Measurements from ENCODE around the gene KPNA6. TPM values are rescaled to one million over a fixed set of nuclear protein-coding genes. Genes with fewer than 3 reads are reported as not detected.

The KPNA6 gene
- total and polyA plus RNA-seq, 9 of the 15 experiments (the other 6 are each of a cell fraction or from before 2014, with no cell fraction given): 20.1 to 54.6 (median 32.2) TPM

DNA sequence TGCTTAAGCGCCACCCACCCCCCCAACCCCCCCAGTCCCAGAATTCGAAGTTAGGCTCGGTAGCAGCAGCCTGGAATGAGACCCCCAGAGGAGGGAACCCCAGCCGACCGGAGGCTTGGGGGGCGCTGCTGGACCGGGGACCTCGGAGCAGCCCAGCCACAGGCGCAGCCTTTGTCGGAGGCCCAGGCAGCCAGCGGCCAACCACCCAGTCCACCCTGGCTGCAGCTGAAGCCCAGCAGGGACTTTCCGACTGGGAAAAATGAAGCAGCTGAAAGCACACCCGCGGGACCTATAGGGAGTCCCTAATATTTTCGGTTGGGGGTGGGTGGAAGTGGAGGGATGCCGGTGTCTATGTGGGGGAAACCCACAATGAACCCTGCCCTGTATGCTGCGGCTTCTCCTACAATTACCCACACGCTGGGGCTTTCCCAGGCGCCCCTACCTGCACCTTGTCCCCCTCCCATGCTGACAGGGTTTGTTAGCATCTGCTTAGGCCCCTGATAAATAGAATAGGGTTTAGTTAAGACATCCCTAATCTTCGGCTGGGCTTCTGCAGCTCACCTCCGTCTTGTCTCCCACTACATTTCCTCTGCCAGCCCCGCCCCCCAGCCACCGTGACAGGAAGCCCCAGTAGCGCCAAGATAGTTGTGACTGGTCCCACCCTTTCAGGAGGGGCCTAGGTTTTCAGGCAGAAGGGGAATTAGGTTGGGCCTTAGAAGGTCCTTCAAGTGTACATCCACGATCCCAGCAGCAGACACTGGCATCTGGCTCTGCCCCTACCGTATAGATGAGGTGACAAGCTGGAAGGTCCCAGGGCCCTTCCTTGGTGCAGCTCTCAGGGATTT, 93.4 kb downstream of the KPNA6 start (continued):
- TF ChIP-seq, protein P1, sequence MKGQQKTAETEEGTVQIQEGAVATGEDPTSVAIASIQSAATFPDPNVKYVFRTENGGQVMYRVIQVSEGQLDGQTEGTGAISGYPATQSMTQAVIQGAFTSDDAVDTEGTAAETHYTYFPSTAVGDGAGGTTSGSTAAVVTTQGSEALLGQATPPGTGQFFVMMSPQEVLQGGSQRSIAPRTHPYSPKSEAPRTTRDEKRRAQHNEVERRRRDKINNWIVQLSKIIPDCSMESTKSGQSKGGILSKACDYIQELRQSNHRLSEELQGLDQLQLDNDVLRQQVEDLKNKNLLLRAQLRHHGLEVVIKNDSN (CRISPR knock-in tag; IDR thresholded peaks at IDR 0.05): no peak
- TF ChIP-seq ZNF584 (CRISPR knock-in tag; IDR thresholded peaks at IDR 0.05; ENCODE audit: low read depth) (no peak), MTA2 (IDR thresholded peaks at IDR 0.05; ENCODE audit: low read depth) (no peak), ZNF274 (IDR thresholded peaks at IDR 0.05; ENCODE audit: borderline replicate concordance, low read depth, low read length) (no peak), MAFK (IDR thresholded peaks at IDR 0.05; ENCODE audit: low read length) (no peak), JUNB (CRISPR knock-in tag; conservative IDR thresholded peaks at IDR 0.05) (no peak), RBM17 (IDR thresholded peaks at IDR 0.05; ENCODE audit: borderline replicate concordance, low read depth, low read length) (no peak), ARID1B (IDR thresholded peaks at IDR 0.05) (peak; percentile 16; the same call in 1 of the 2 replicates), HDAC6 (IDR thresholded peaks at IDR 0.05; ENCODE audit: low read depth, low read length) (no peak), PML (IDR thresholded peaks at IDR 0.05; ENCODE audit: low read length) (peak; percentile 31; the same call in 1 of the 2 replicates), MYC (IDR thresholded peaks at IDR 0.05; ENCODE audit: low read depth, low read length) (peak; percentile 11; the same call in 1 of the 2 replicates), MYC (CRISPR knock-in tag; IDR thresholded peaks at IDR 0.05; ENCODE audit: borderline replicate concordance, low read depth) (no peak)
- TF ChIP-seq, protein P2, sequence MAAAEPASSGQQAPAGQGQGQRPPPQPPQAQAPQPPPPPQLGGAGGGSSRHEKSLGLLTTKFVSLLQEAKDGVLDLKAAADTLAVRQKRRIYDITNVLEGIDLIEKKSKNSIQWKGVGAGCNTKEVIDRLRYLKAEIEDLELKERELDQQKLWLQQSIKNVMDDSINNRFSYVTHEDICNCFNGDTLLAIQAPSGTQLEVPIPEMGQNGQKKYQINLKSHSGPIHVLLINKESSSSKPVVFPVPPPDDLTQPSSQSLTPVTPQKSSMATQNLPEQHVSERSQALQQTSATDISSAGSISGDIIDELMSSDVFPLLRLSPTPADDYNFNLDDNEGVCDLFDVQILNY (CRISPR knock-in tag; IDR thresholded peaks at IDR 0.05): no peak
- TF ChIP-seq, protein P3, sequence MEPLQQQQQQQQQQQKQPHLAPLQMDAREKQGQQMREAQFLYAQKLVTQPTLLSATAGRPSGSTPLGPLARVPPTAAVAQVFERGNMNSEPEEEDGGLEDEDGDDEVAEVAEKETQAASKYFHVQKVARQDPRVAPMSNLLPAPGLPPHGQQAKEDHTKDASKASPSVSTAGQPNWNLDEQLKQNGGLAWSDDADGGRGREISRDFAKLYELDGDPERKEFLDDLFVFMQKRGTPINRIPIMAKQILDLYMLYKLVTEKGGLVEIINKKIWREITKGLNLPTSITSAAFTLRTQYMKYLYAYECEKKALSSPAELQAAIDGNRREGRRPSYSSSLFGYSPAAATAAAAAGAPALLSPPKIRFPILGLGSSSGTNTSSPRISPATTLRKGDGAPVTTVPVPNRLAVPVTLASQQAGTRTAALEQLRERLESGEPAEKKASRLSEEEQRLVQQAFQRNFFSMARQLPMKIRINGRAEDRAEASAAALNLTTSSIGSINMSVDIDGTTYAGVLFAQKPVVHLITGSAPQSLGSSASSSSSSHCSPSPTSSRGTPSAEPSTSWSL (CRISPR knock-in tag; IDR thresholded peaks at IDR 0.05; ENCODE audit: borderline replicate concordance): 0 out of 2 replicates have a peak, but pooled peaks have one; percentile 26
- TF ChIP-seq, protein P4, sequence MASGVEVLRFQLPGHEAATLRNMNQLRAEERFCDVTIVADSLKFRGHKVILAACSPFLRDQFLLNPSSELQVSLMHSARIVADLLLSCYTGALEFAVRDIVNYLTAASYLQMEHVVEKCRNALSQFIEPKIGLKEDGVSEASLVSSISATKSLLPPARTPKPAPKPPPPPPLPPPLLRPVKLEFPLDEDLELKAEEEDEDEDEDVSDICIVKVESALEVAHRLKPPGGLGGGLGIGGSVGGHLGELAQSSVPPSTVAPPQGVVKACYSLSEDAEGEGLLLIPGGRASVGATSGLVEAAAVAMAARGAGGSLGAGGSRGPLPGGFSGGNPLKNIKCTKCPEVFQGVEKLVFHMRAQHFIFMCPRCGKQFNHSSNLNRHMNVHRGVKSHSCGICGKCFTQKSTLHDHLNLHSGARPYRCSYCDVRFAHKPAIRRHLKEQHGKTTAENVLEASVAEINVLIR (CRISPR knock-in tag; IDR thresholded peaks at IDR 0.05): no peak
- TF ChIP-seq, protein P5, sequence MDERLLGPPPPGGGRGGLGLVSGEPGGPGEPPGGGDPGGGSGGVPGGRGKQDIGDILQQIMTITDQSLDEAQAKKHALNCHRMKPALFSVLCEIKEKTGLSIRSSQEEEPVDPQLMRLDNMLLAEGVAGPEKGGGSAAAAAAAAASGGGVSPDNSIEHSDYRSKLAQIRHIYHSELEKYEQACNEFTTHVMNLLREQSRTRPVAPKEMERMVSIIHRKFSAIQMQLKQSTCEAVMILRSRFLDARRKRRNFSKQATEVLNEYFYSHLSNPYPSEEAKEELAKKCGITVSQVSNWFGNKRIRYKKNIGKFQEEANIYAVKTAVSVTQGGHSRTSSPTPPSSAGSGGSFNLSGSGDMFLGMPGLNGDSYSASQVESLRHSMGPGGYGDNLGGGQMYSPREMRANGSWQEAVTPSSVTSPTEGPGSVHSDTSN (CRISPR knock-in tag; IDR thresholded peaks at IDR 0.05; ENCODE audit: low read depth): no peak
- TF ChIP-seq, protein P5 (tag; conservative IDR thresholded peaks at IDR 0.05; ENCODE audit: low read depth): no peak
- TF ChIP-seq, protein P6, sequence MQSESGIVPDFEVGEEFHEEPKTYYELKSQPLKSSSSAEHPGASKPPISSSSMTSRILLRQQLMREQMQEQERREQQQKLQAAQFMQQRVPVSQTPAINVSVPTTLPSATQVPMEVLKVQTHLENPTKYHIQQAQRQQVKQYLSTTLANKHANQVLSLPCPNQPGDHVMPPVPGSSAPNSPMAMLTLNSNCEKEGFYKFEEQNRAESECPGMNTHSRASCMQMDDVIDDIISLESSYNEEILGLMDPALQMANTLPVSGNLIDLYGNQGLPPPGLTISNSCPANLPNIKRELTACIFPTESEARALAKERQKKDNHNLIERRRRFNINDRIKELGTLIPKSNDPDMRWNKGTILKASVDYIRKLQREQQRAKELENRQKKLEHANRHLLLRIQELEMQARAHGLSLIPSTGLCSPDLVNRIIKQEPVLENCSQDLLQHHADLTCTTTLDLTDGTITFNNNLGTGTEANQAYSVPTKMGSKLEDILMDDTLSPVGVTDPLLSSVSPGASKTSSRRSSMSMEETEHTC (IDR thresholded peaks at IDR 0.05): no peak
